GM12878 (cell line): ENCODE data around the gene MEGF11. TPM values are rescaled to one million over a fixed set of nuclear protein-coding genes. Genes with fewer than 3 reads are reported as not detected.
"Not testable (repeated sequence)": the region's sequence is repeated elsewhere in the genome, so short reads cannot be mapped to it uniquely, and the experiment has no call there.

ENCODE experiments used
- ATAC-seq: fragments of 200-7000 bp; cut with Tn5 transposase; 3 replicates; pipeline ENCODE4 v1.9.1; 2020; ENCODE audit warnings: mild to moderate bottlenecking, moderate library complexity
- BruUV-seq: library from RNA; stranded (reverse); fragments of 400-500 nt; replicated peaks from 2 replicates; lab custom pipeline; 2021; lab: Mats Ljungman, UMichigan
- CTCF ChIA-PET: fragments of 300-600 bp; sonication (Branson Sonifier 250); formaldehyde crosslinking; extraction: SDS; loops from one replicate; lab custom pipeline; 2021; ENCODE audit warnings: inconsistent platforms; lab: Yijun Ruan, JAX
- POLR2A ChIA-PET: fragments of 350-600 bp; formaldehyde crosslinking; extraction: SDS; loops from one replicate; lab custom pipeline; 2021; ENCODE audit warnings: inconsistent platforms; lab: Charles Lee
- RAD21 ChIA-PET: fragments of 300-600 bp; sonication (Branson Sonifier 250); formaldehyde crosslinking; loops from one replicate; lab custom pipeline; 2023; ENCODE audit warnings: antibody characterized with exemption; ENCODE audit not compliant: unreplicated experiment; lab: Charles Lee
- SMC1A ChIA-PET: fragments of 300-600 bp; sonication (Branson Sonifier 250); formaldehyde crosslinking; loops from one replicate; lab custom pipeline; 2023; ENCODE audit not compliant: unreplicated experiment, uncharacterized antibody; lab: Charles Lee
- DNase-seq: peaks from one replicate; pipeline ENCODE4 v3.0.0-alpha.2; 2011; ENCODE audit warnings: low read depth, low spot score
- FAIRE-seq: peaks from 3 replicates; lab custom pipeline; 2011; peaks lifted over from hg19 to GRCh38; lab: Jason Lieb, UNC
- H2AFZ ChIP-seq: 2 replicates; pipeline ENCODE4 v1.6.0; 2011; ENCODE audit warnings: low read depth, low read length, control low read depth; ENCODE audit not compliant: control insufficient read depth
- H3K27ac ChIP-seq: 2 replicates; pipeline ENCODE4 v1.5.1; 2011; ENCODE audit warnings: control low read depth; ENCODE audit not compliant: control insufficient read depth, insufficient read depth
- H3K27me3 ChIP-seq, 2 experiments: replicated peaks in 1 of 2; 2 replicates each; pipeline versions ENCODE4 v1.6.0 to v1.6.1; 2011; ENCODE audit warnings: low read length in 1 of 2; ENCODE audit not compliant: control insufficient read depth in 2 of 2, insufficient read depth in 2 of 2
- H3K36me3 ChIP-seq, 2 experiments: 2 replicates each; pipeline ENCODE4 v1.5.1; 2011; ENCODE audit warnings: low read length in 1 of 2; ENCODE audit not compliant: control insufficient read depth in 2 of 2, insufficient read depth in 2 of 2
- H3K4me1 ChIP-seq: 2 replicates; pipeline ENCODE4 v1.6.1; 2011; ENCODE audit warnings: mild to moderate bottlenecking, low read length, moderate library complexity, mixed read lengths; ENCODE audit not compliant: control insufficient read depth, insufficient read depth
- H3K4me2 ChIP-seq: 2 replicates; pipeline ENCODE4 v1.6.0; 2011; ENCODE audit warnings: control low read depth; ENCODE audit not compliant: control insufficient read depth, insufficient read depth
- H3K4me3 ChIP-seq: fragments of 200-600 bp; sonication (generic); 2 replicates; pipeline ENCODE4 v1.5.1; 2016
- H3K79me2 ChIP-seq: 2 replicates; pipeline ENCODE4 v1.6.0; 2011; ENCODE audit warnings: low read length; ENCODE audit not compliant: control insufficient read depth, insufficient read depth
- H3K9ac ChIP-seq: 2 replicates; pipeline ENCODE4 v1.8.0; 2011; ENCODE audit warnings: low read length, control low read depth, mixed read lengths; ENCODE audit not compliant: control insufficient read depth, insufficient read depth
- H3K9me3 ChIP-seq: replicated peaks from 3 replicates; pipeline ENCODE4 v1.5.1; 2011; ENCODE audit warnings: mild to moderate bottlenecking, low read length; ENCODE audit not compliant: control insufficient read depth, insufficient read depth
- H4K20me1 ChIP-seq: 2 replicates; pipeline ENCODE4 v1.6.0; 2011; ENCODE audit not compliant: control insufficient read depth, insufficient read depth
- WGBS: methylation state at CpG from one replicate; pipeline ENCODE4 v1.1.6; 2016; ENCODE audit warnings: low lambda C conversion rate; ENCODE audit not compliant: insufficient replicate concordance, insufficient coverage; ENCODE audit errors: missing lambda C conversion rate; 5-methylcytosine and 5-hydroxymethylcytosine counted together
- in situ Hi-C: fragments of 300-500 bp; cut with MboI; formaldehyde crosslinking; loops from 9 replicates; pipeline ENCODE4 v1.14.3; 2018; ENCODE audit warnings: mixed read lengths
- intact Hi-C: fragments of 100-400 bp; cut with micrococcal nuclease; formaldehyde crosslinking; loops from one replicate; pipeline ENCODE4 v1.14.2; 2022; ENCODE audit not compliant: unreplicated experiment
- polyA plus RNA-seq, 11 experiments: library from polyadenylated mRNA; depleted of rRNA in 4 of 11; unstranded in 6 of 11; stranded (reverse) in 5 of 11; fragments of >200 nt; fragmentation: Nextera tagmentation in 4 of 11; fragmentation: Illumina TruSeq in 1 of 11; extraction: Ambion mirVana in 4 of 11; extraction: Trizol in 1 of 11; gene quantifications; 1 replicate in 1 of 11; 2 replicates in 10 of 11; pipeline versions ENCODE4 v1.2.1 to v1.2.3, GENCODE V29; 2011 to 2016; ENCODE audit warnings: inconsistent platforms in 2 of 11, missing spikeins in 2 of 11, low read depth in 1 of 11
- total RNA-seq, 4 experiments: library from RNA; depleted of rRNA in 3 of 4; stranded (reverse); fragments of >200 nt in 3 of 4; fragmentation: Illumina TruSeq in 1 of 4; extraction: Trizol in 1 of 4; gene quantifications; 2 replicates each; pipeline versions ENCODE4 v1.2.1 to v1.2.3, GENCODE V29; 2013 to 2021

MEGF11 gene
- total and polyA plus RNA-seq, 10 of the 15 experiments (the other 5 are each of a cell fraction or from before 2014, with no cell fraction given): 0.03 to 1.7 (median 0.49) TPM

DNA sequence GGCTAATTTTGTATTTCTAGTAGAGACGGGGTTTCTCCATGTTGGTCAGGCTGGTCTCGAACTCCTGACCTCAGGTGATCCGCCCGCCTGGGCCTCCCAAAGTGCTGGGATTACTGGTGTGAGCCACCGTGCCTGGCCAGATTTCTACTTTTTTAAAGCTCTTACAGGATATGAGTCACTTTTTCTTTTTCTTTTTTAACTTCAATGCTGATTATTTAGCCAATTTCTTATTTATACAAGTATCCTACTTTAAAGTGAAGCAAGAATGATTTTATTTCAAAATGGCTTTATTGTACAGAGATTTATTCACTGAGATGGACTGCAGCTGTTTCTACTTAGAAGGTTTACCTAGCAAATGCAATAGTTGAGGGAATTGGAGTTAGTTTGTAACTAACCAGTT lies 381.0 kb downstream of the MEGF11 start:
- H2AFZ ChIP-seq, ATAC-seq, H3K27ac ChIP-seq, H3K4me1 ChIP-seq, FAIRE-seq, in situ Hi-C loops, BruUV-seq, H4K20me1 ChIP-seq, H3K9me3 ChIP-seq, H3K27me3 ChIP-seq, H3K9ac ChIP-seq, DNase-seq: not testable (repeated sequence)
- 0 out of 2 replicates have a peak overlapping the region, but pooled peaks have one; percentile 18 for H3K4me3 ChIP-seq
- peaks cover 66% of the 10 kb centered on the region for H3K79me2 ChIP-seq
- ChIA-PET SMC1A (interaction anchor here (0.6 to 1.2 kb wide), 3 partner anchors 9 to 35 kb away, joined by 3 to 8 read pairs (median 4); no protein-coding TSS in a partner anchor), CTCF (interaction anchor here (5.4 kb wide), 1 partner anchor 15 kb away, joined by 38 read pairs; no protein-coding TSS in a partner anchor), RAD21 (interaction anchor here (0.8 kb wide), 1 partner anchor 44 kb away, joined by 4 read pairs; no protein-coding TSS in a partner anchor), POLR2A (interaction anchor here (0.7 kb wide), 1 partner anchor 191 kb away, joined by 3 read pairs; no protein-coding TSS in a partner anchor)
- intact Hi-C loops: loop anchor here (5.0 kb wide), 1 partner anchor 80 kb away; the partner anchor contains the start of gene DENND4A
- H3K4me2 ChIP-seq: peak overlapping the region; percentile 40; the same call in 1 of the 2 replicates
- peaks cover 0 to 15% of the 10 kb centered on the region in 2 experiments; a peak in 2 of 4 replicates for H3K36me3 ChIP-seq
- 83% methylated on average over 5 of the region's 5 CpGs for WGBS

- Histone ChIP-seq H3K4me3 (peak overlapping the region; percentile 71), H3K79me2 (peaks cover 66% of the 10 kb centered on the region), H3K4me2 (peak overlapping the region; percentile 87), H3K9ac (peak overlapping the region; percentile 87; the same call in 1 of the 2 replicates)
- FAIRE-seq, H3K27me3 ChIP-seq, in situ Hi-C loops, H3K27ac ChIP-seq, ATAC-seq, BruUV-seq, H3K9me3 ChIP-seq, H4K20me1 ChIP-seq, DNase-seq, H3K36me3 ChIP-seq, H3K4me1 ChIP-seq, H2AFZ ChIP-seq: not testable (repeated sequence)
- 87% methylated on average over 9 of the region's 9 CpGs for WGBS
- SMC1A ChIA-PET: interaction anchor here (1.2 to 3.8 kb wide), 3 partner anchors 10 to 45 kb away, joined by 4 to 17 read pairs (median 8); no protein-coding TSS in a partner anchor
- RAD21 ChIA-PET: interaction anchor here (1.4 to 4.0 kb wide), 3 partner anchors 46 to 107 kb away, joined by 4 to 34 read pairs (median 24); no protein-coding TSS in a partner anchor
- CTCF ChIA-PET: interaction anchor here (3.2 to 5.4 kb wide), 2 partner anchors 14 to 49 kb away, joined by 17 to 38 read pairs; no protein-coding TSS in a partner anchor
- POLR2A ChIA-PET: interaction anchor here (0.5 to 1.2 kb wide), 3 partner anchors 26 to 1728 kb away, joined by 3 to 6 read pairs (median 4); no protein-coding TSS in a partner anchor
- intact Hi-C loops: loop anchor here (5.0 kb wide), 1 partner anchor 80 kb away; the partner anchor contains the start of gene DENND4A
Observed at GRCh38 chr15:65871886-65872285, 381.7 kb downstream of the MEGF11 start.
